Uterus (tissue), 4 donors: Measurements from ENCODE around the gene RIBC2. TPM values are rescaled to one million over a fixed set of nuclear protein-coding genes. Genes with fewer than 3 reads are reported as not detected.
A peak's percentile ranks its signal among the peaks of the same experiment; 100 is the strongest.
"Not testable (repeated sequence)": the region's sequence is repeated elsewhere in the genome, so short reads cannot be mapped to it uniquely, and the experiment has no call there.

ENCODE experiments used
- DNase-seq, 2 donors: peaks; one replicate each; pipeline ENCODE4 v3.0.0-alpha.2; 2019 to 2020
- H3K27ac ChIP-seq, 2 donors: fragments of 200-600 bp; sonication (generic); 1 replicate in 1 of 2; 2 replicates in 1 of 2; pipeline ENCODE4 v1.5.1; 2016 to 2018
- H3K27me3 ChIP-seq, 2 donors: fragments of 200-600 bp; sonication (generic); one replicate each; pipeline ENCODE4 v1.5.1; 2018 to 2019; ENCODE audit warnings: control low read depth in 1 of 2
- H3K36me3 ChIP-seq, 2 donors: fragments of 200-600 bp; sonication (generic); one replicate each; pipeline ENCODE4 v1.5.1; 2019; ENCODE audit warnings: control low read depth in 1 of 2
- H3K4me1 ChIP-seq, 2 donors: fragments of 200-600 bp; sonication (generic); one replicate each; pipeline ENCODE4 v1.5.1; 2018 to 2019; ENCODE audit warnings: control low read depth in 1 of 2
- H3K4me3 ChIP-seq, 2 donors: fragments of 200-600 bp; sonication (generic); 1 replicate in 1 of 2; 2 replicates in 1 of 2; pipeline ENCODE4 v1.5.1; 2018 to 2019; ENCODE audit warnings: mild to moderate bottlenecking in 1 of 2
- H3K9me3 ChIP-seq, 2 donors: fragments of 200-600 bp; sonication (generic); one replicate each; pipeline ENCODE4 v1.5.1; 2019; ENCODE audit warnings: control low read depth in 1 of 2
- CTCF ChIP-seq, 4 experiments: fragments of 200-600 bp in 2 of 4; fragments of 450-650 bp in 2 of 4; sonication (generic) in 2 of 4; IDR thresholded peaks; one replicate each; pipeline ENCODE4 v1.5.1; 2016 to 2019; ENCODE audit warnings: antibody characterized with exemption in 4 of 4, mild to moderate bottlenecking in 2 of 4, moderate library complexity in 1 of 4
- POLR2A ChIP-seq, 2 donors: fragments of 450-650 bp; IDR thresholded peaks; one replicate each; pipeline ENCODE4 v1.6.1; 2016; ENCODE audit warnings: antibody characterized with exemption in 2 of 2, mild to moderate bottlenecking in 1 of 2, moderate library complexity in 1 of 2
- intact Hi-C: fragments of 100-400 bp; cut with DNase I; formaldehyde crosslinking; loops from one replicate; pipeline ENCODE4 v1.15.1; 2023; ENCODE audit warnings: low total_unique reads
- total RNA-seq, 4 donors: library from RNA; depleted of rRNA in 3 of 4; stranded (reverse); fragments of >200 nt in 3 of 4; gene quantifications; one replicate each; pipeline versions ENCODE4 v1.1.0 to v1.2.4, GENCODE V29; 2014 to 2023
- donor health status: DM: yes; HTN: yes; CAD: no.

Gene RIBC2
- total RNA-seq, 4 donors from 2014 or later, result 2.4 to 3.9 TPM; not detected in 2

GRCh38 chr22:45442116-45442515 lies 28.6 kb downstream of the RIBC2 start:
- H3K27me3 ChIP-seq, result no peaks in the 10 kb centered on the region
- no peak overlapping the region for H3K4me3 ChIP-seq
- TF ChIP-seq CTCF (IDR thresholded peaks at IDR 0.05), result no peak
- TF ChIP-seq POLR2A (IDR thresholded peaks at IDR 0.05), result no peak
- H3K36me3 ChIP-seq, result no peaks in the 10 kb centered on the region
- H3K9me3 ChIP-seq, result no peaks in the 10 kb centered on the region
- H3K27ac ChIP-seq, result no peak overlapping the region
- intact Hi-C loops, result loop anchor here (5.0 kb wide), 1 partner anchor 110 kb away; no protein-coding TSS in a partner anchor
- no peaks in the 10 kb centered on the region for H3K4me1 ChIP-seq
- no peak for DNase-seq

DNA sequence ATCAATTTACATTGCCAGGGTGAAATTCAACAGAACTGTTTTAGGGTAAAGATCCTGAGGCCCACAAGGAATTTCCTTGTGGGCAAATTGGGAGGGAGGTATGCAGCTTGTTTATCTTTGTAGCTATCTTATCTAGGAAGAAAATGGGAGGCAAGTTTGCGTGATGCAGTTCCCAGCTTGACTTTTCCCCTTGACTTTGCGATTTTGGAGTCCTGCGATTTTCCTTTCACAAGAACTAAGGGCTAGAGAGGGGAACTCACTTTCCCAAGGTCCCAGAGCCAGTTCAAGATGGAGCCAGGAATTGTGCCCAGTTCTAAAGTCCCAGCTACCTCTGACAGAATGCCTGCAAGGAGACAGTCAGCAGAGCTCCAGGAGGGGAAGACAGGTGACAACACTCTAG lies 30.7 kb downstream of the RIBC2 start:
- no peak overlapping the region for H3K27ac ChIP-seq
- no peaks in the 10 kb centered on the region for H3K36me3 ChIP-seq
- no peak overlapping the region for H3K4me3 ChIP-seq
- no peaks in the 10 kb centered on the region for H3K4me1 ChIP-seq
- no peaks in the 10 kb centered on the region for H3K27me3 ChIP-seq
- H3K9me3 ChIP-seq, result no peaks in the 10 kb centered on the region
- DNase-seq, result no peak
- TF ChIP-seq POLR2A (IDR thresholded peaks at IDR 0.05) (no peak), CTCF (IDR thresholded peaks at IDR 0.05) (no peak)
- intact Hi-C loops, result loop anchor here (5.0 kb wide), 1 partner anchor 108 kb away; no protein-coding TSS in a partner anchor

- Histone ChIP-seq H3K27ac (no peak overlapping the region), H3K4me3 (no peak overlapping the region), H3K27me3 (no peaks in the 10 kb centered on the region), H3K9me3 (no peaks in the 10 kb centered on the region), H3K36me3 (no peaks in the 10 kb centered on the region), H3K4me1 (peaks cover 0 to 2% of the 10 kb centered on the region in 2 donors)
- TF ChIP-seq CTCF (IDR thresholded peaks at IDR 0.05) (no peak), POLR2A (IDR thresholded peaks at IDR 0.05) (no peak)
- intact Hi-C loops, result no loop called here
- no peak for DNase-seq
These were observed 31.7 kb downstream of the RIBC2 start for GRCh38 chr22:45445031-45445710.

DNA sequence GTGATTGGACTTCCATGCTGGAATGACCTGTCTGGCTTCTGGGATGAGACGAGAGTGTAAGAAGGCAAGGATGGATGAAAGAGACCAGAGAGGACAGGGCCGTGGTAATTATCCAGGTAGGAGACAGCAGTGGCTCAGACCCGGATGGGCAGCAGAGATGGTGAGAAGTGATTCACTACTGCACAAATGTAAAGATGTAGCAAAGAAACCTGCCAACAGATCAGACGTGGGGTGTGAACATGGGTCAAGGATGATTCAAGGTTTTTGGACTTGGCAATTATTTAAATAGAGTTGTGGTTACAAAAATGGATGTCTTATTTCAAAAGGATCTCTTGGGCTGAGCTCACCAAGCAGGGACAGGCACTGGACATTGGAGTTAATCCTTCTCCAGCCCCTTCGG lies 32.7 kb downstream of the RIBC2 start:
- Histone ChIP-seq H3K36me3 (no peaks in the 10 kb centered on the region), H3K9me3 (no peaks in the 10 kb centered on the region), H3K4me3 (no peak overlapping the region), H3K27me3 (no peaks in the 10 kb centered on the region), H3K27ac (peak overlapping the region in 1 of 2 donors; percentile 42), H3K4me1 (peaks cover 0 to 8% of the 10 kb centered on the region in 2 donors)
- no peak for DNase-seq
- TF ChIP-seq CTCF (IDR thresholded peaks at IDR 0.05), result no peak
- no peak for TF ChIP-seq POLR2A (IDR thresholded peaks at IDR 0.05)
- intact Hi-C loops, result no loop called here

DNA sequence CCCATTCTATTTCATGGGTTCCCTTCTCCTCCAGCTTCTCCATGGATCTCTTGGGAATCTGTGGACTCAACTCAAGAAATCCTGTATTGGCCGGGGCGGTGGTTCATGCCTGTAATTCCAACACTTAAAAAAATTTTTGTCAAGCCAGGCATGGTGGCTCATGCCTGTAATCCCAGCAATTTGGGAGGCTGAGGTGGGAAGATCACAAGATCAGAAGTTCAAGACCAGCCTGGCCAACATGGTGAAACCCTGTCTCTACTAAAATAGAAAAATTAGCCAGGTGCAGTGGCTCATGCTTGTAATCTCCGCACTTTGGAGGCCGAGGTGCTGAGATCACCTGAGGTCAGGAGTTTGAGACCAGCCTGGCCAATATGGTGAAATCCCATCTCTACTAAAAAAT lies 34.1 kb downstream of the RIBC2 start:
- H3K4me1 ChIP-seq, DNase-seq, intact Hi-C loops, H3K36me3 ChIP-seq, H3K4me3 ChIP-seq, H3K9me3 ChIP-seq, H3K27me3 ChIP-seq: not testable (repeated sequence)
- peak overlapping the region in 1 of 2 donors; percentile 84 for H3K27ac ChIP-seq
